IMR-90 (cell line): ENCODE measurements around the gene NLE1. TPM values are rescaled to one million over a fixed set of nuclear protein-coding genes. Genes with fewer than 3 reads are reported as not detected.

Experiments used
- ATAC-seq: fragments of 200-7000 bp; cut with Tn5 transposase; 2 replicates; pipeline ENCODE4 v1.9.1; 2020; ENCODE audit warnings: low read depth, mild to moderate bottlenecking, moderate library complexity
- BruUV-seq: library from RNA; stranded (reverse); fragments of 400-500 nt; replicated peaks from 2 replicates; lab custom pipeline; 2021; lab: Mats Ljungman, UMichigan
- CTCF ChIA-PET: fragments of 300-600 bp; formaldehyde crosslinking; extraction: SDS; loops from one replicate; lab custom pipeline; 2021; ENCODE audit warnings: antibody characterized with exemption; lab: Yijun Ruan, JAX
- POLR2A ChIA-PET: fragments of 300-600 bp; sonication (Branson Sonifier 250); formaldehyde crosslinking; loops from one replicate; lab custom pipeline; 2022; ENCODE audit warnings: antibody characterized with exemption; ENCODE audit not compliant: unreplicated experiment; lab: Charles Lee
- DNase-seq: peaks from one replicate; pipeline ENCODE4 v3.0.0; 2013
- H2AFZ ChIP-seq: replicated peaks from 2 replicates; pipeline ENCODE3; 2013; ENCODE audit warnings: low read length, mild to moderate bottlenecking; ENCODE audit not compliant: poor library complexity
- H2AK5ac ChIP-seq: 2 replicates; pipeline ENCODE4 v1.6.1; 2013; ENCODE audit warnings: low read depth, low read length, inconsistent platforms
- H2AK9ac ChIP-seq: replicated peaks from 2 replicates; pipeline ENCODE3; 2013; ENCODE audit warnings: mild to moderate bottlenecking, low read depth, low read length, moderate library complexity; ENCODE audit not compliant: poor library complexity
- H2BK120ac ChIP-seq: 2 replicates; pipeline ENCODE4 v1.6.1; 2013; ENCODE audit warnings: low read depth, low read length, inconsistent platforms
- H2BK15ac ChIP-seq: 3 replicates; pipeline ENCODE4 v1.6.1; 2013; ENCODE audit warnings: low read depth, low read length, inconsistent platforms
- H2BK20ac ChIP-seq: 2 replicates; pipeline ENCODE4 v1.6.1; 2013; ENCODE audit warnings: low read depth, mild to moderate bottlenecking, inconsistent platforms, low read length, moderate library complexity
- H2BK5ac ChIP-seq: 2 replicates; pipeline ENCODE4 v1.6.1; 2013; ENCODE audit warnings: mild to moderate bottlenecking, low read depth, low read length, inconsistent platforms; ENCODE audit not compliant: poor library complexity, severe bottlenecking
- H3K14ac ChIP-seq: replicated peaks from 2 replicates; pipeline ENCODE4 v1.6.1; 2013; ENCODE audit warnings: low read depth, low read length, inconsistent platforms
- H3K18ac ChIP-seq: 2 replicates; pipeline ENCODE4 v1.6.1; 2013; ENCODE audit warnings: low read depth, low read length, control low read depth
- H3K23ac ChIP-seq: 2 replicates; pipeline ENCODE4 v1.6.1; 2013; ENCODE audit warnings: low read depth, low read length, inconsistent platforms
- H3K27ac ChIP-seq: 2 replicates; pipeline ENCODE4 v1.5.1; 2013; ENCODE audit warnings: mild to moderate bottlenecking, control low read depth, low read length; ENCODE audit not compliant: insufficient read depth
- H3K27me3 ChIP-seq: 2 replicates; pipeline ENCODE4 v1.6.1; 2013; ENCODE audit warnings: low read length; ENCODE audit not compliant: control insufficient read depth, insufficient read depth
- H3K36me3 ChIP-seq: 2 replicates; pipeline ENCODE4 v1.6.1; 2013; ENCODE audit warnings: low read length, mixed read lengths; ENCODE audit not compliant: control insufficient read depth, insufficient read depth
- H3K4ac ChIP-seq: 2 replicates; pipeline ENCODE4 v1.6.1; 2013; ENCODE audit warnings: low read depth, low read length, inconsistent platforms
- H3K4me1 ChIP-seq: 2 replicates; pipeline ENCODE4 v1.6.1; 2013; ENCODE audit warnings: low read length, mixed read lengths; ENCODE audit not compliant: control insufficient read depth, insufficient read depth
- H3K4me2 ChIP-seq: 2 replicates; pipeline ENCODE4 v1.6.1; 2013; ENCODE audit warnings: low read depth, mild to moderate bottlenecking, control low read depth, low read length, moderate library complexity
- H3K4me3 ChIP-seq: 2 replicates; pipeline ENCODE4 v1.5.1; 2013; ENCODE audit warnings: low read depth, mild to moderate bottlenecking, control low read depth, low read length, moderate library complexity; ENCODE audit not compliant: insufficient read depth
- H3K56ac ChIP-seq: 2 replicates; pipeline ENCODE4 v1.6.1; 2013; ENCODE audit warnings: low read length, inconsistent platforms; ENCODE audit not compliant: insufficient read depth; ENCODE audit errors: extremely low read depth
- H3K79me1 ChIP-seq, 2 experiments: 2 replicates each; pipeline ENCODE4 v1.6.1; 2013; ENCODE audit warnings: low read length in 2 of 2, inconsistent platforms in 1 of 2, low read depth in 1 of 2
- H3K9ac ChIP-seq: 2 replicates; pipeline ENCODE4 v1.6.1; 2013; ENCODE audit warnings: low read depth, low read length, control low read depth
- H3K9me1 ChIP-seq: 2 replicates; pipeline ENCODE4 v1.6.1; 2013; ENCODE audit warnings: low read length, inconsistent platforms; ENCODE audit not compliant: insufficient read depth
- H3K9me3 ChIP-seq: 2 replicates; pipeline ENCODE4 v1.6.1; 2013; ENCODE audit warnings: low read length; ENCODE audit not compliant: control insufficient read depth, insufficient read depth
- H4K20me1 ChIP-seq: 2 replicates; pipeline ENCODE4 v1.6.1; 2013; ENCODE audit warnings: low read length, inconsistent platforms; ENCODE audit not compliant: insufficient read depth
- H4K5ac ChIP-seq: 2 replicates; pipeline ENCODE4 v1.6.1; 2013; ENCODE audit warnings: mild to moderate bottlenecking, low read depth, low read length, control low read depth
- H4K8ac ChIP-seq, 2 experiments: 2 replicates each; pipeline ENCODE4 v1.6.1; 2013; ENCODE audit warnings: low read depth in 2 of 2, low read length in 2 of 2, control low read depth in 1 of 2, inconsistent platforms in 1 of 2
- H4K91ac ChIP-seq: 2 replicates; pipeline ENCODE4 v1.6.1; 2013; ENCODE audit warnings: low read depth, low read length, inconsistent platforms; ENCODE audit not compliant: insufficient read depth
- BHLHE40 ChIP-seq: fragments of 150-350 bp; IDR thresholded peaks from 2 replicates; pipeline ENCODE4 v1.6.1; 2016; ENCODE audit warnings: mild to moderate bottlenecking, low read depth, low read length
- CEBPB ChIP-seq: IDR thresholded peaks from 2 replicates; pipeline ENCODE4 v1.6.1; 2012; ENCODE audit warnings: low read depth, low read length, improper control_type of control experiment
- FOS ChIP-seq: fragments of 150-350 bp; IDR thresholded peaks from 2 replicates; pipeline ENCODE4 v1.6.1; 2016; ENCODE audit warnings: low read depth, low read length
- MAFK ChIP-seq: IDR thresholded peaks from 2 replicates; pipeline ENCODE4 v1.6.1; 2012; ENCODE audit warnings: low read depth, low read length, improper control_type of control experiment
- MXI1 ChIP-seq: IDR thresholded peaks from 2 replicates; pipeline ENCODE4 v1.6.1; 2012; ENCODE audit warnings: low read depth, mild to moderate bottlenecking, low read length, moderate library complexity, borderline replicate concordance
- NFE2L2 ChIP-seq: fragments of 150-350 bp; IDR thresholded peaks from 2 replicates; pipeline ENCODE4 v1.6.1; 2016; ENCODE audit warnings: low read depth, mild to moderate bottlenecking, low read length
- POLR2A ChIP-seq: IDR thresholded peaks from 2 replicates; pipeline ENCODE4 v1.6.1; 2012; ENCODE audit warnings: mild to moderate bottlenecking, low read depth, low read length
- RAD21 ChIP-seq: IDR thresholded peaks from 2 replicates; pipeline ENCODE4 v1.6.1; 2012; ENCODE audit warnings: low read length, improper control_type of control experiment
- RCOR1 ChIP-seq: IDR thresholded peaks from 2 replicates; pipeline ENCODE4 v1.6.1; 2012; ENCODE audit warnings: mild to moderate bottlenecking, low read length, improper control_type of control experiment; ENCODE audit not compliant: insufficient replicate concordance
- RFX5 ChIP-seq: IDR thresholded peaks from 2 replicates; pipeline ENCODE4 v1.8.0; 2012; ENCODE audit warnings: low read depth, mild to moderate bottlenecking, low read length, moderate library complexity
- SMC3 ChIP-seq: fragments of 150-350 bp; IDR thresholded peaks from 2 replicates; pipeline ENCODE4 v1.6.1; 2016; ENCODE audit warnings: low read depth, mild to moderate bottlenecking, antibody characterized with exemption, low read length, moderate library complexity
- WGBS, 2 experiments: methylation state at CpG; one replicate each; pipeline versions ENCODE4 v1.1.5 to v1.1.7; 2013; ENCODE audit warnings: missing lambda C conversion rate in 2 of 2; ENCODE audit not compliant: insufficient read length in 1 of 2; ENCODE audit errors: extremely low coverage in 2 of 2; 5-methylcytosine and 5-hydroxymethylcytosine counted together
- dilution Hi-C: fragments of 300-500 bp; cut with HindIII; formaldehyde crosslinking; loops from one replicate; pipeline ENCODE4 v1.14.3; 2018; ENCODE audit warnings: low sequenced_read_pairs; ENCODE audit not compliant: unreplicated experiment
- in situ Hi-C: fragments of 300-500 bp; cut with MboI; formaldehyde crosslinking; loops from 3 replicates; pipeline ENCODE4 v1.14.3; 2019; ENCODE audit warnings: low sequenced_read_pairs, inconsistent platforms, mixed read lengths
- intact Hi-C: fragments of 100-400 bp; cut with micrococcal nuclease; formaldehyde crosslinking; loops from 2 replicates; pipeline ENCODE4 v1.10.0; 2022
- polyA plus RNA-seq, 3 experiments: library from polyadenylated mRNA; depleted of rRNA; stranded (reverse); fragments of >200 nt; gene quantifications; 2 replicates each; pipeline ENCODE4 v1.2.3, GENCODE V29; 2012; ENCODE audit warnings: low replicate concordance in 1 of 3
- total RNA-seq: library from RNA; depleted of rRNA; stranded (reverse); fragments of >200 nt; gene quantifications from 2 replicates; pipeline ENCODE4 v1.2.3, GENCODE V29; 2012
- TF ChIP-seq, protein P1 (sequence below): conservative IDR thresholded peaks from 2 replicates; pipeline ENCODE4 v1.5.1; 2012; ENCODE audit warnings: mild to moderate bottlenecking, low read depth, low read length, improper control_type of control experiment
- TF ChIP-seq, protein P2 (sequence below): fragments of 150-350 bp; IDR thresholded peaks from 2 replicates; pipeline ENCODE4 v1.6.1; 2016; ENCODE audit warnings: low read depth, mild to moderate bottlenecking, low read length, moderate library complexity, borderline replicate concordance

The NLE1 gene
- total and polyA plus RNA-seq, 2 of the 4 experiments (the other 2 are of a cell fraction): 18.6 to 23.7 TPM

DNA sequence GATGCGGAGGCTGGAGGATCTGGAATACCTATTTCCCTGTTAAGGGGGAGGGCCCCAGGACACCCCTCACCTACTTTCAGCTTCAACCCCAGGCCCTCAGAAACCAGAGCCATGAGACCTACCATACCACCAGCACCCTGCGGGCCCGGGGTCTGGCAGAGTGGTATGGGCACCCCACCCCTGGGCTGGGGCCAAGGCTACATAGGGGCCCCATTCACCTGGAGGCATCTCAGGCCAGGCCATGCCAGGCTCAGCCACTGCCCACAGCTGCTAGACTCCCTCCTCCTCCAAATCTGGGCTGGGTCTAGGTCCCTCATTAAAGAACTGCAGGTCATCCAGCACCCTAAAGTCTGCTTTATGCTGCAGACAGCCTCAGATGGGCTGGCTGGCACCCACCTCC is 11.7 kb downstream of the NLE1 start:
- 100% methylated on average over 1 of the region's 3 CpGs; no CpG with 5 or more reads in 1 of the 2 experiments for WGBS, 2 experiments
- H4K91ac ChIP-seq: no peak overlapping the region
- in situ Hi-C loops (no loop called here), dilution Hi-C loops (no loop called here), intact Hi-C loops (no loop called here)
- BruUV-seq: no TSS peak
- H3K79me1 ChIP-seq: no peaks in the 10 kb centered on the region
- H3K36me3 ChIP-seq: peaks cover 43% of the 10 kb centered on the region
- H2AK5ac ChIP-seq: no peak overlapping the region
- no peak overlapping the region for H4K8ac ChIP-seq
- H3K4me2 ChIP-seq: no peak overlapping the region
- H4K5ac ChIP-seq: no peak overlapping the region; the same call in 1 of the 2 replicates
- no peak overlapping the region for H3K14ac ChIP-seq
- ATAC-seq: no peak
- H2BK120ac ChIP-seq: no peak overlapping the region
- H2BK20ac ChIP-seq: no peak overlapping the region
- H3K4me1 ChIP-seq: peaks cover 36% of the 10 kb centered on the region
- no peaks in the 10 kb centered on the region; the same call in 1 of the 2 replicates for H4K20me1 ChIP-seq
- no peak overlapping the region for H2BK15ac ChIP-seq
- no peaks in the 10 kb centered on the region for H3K27me3 ChIP-seq
- no peak overlapping the region for H2AK9ac ChIP-seq
- no peak overlapping the region for H2AFZ ChIP-seq
- CTCF ChIA-PET: no interaction called here
- no peak overlapping the region for H3K56ac ChIP-seq
- no peak overlapping the region for H3K4ac ChIP-seq
- no peak overlapping the region for H2BK5ac ChIP-seq
- peaks cover 17% of the 10 kb centered on the region for H3K9me1 ChIP-seq
- no peak for TF ChIP-seq BHLHE40
- TF ChIP-seq RCOR1: no peak
- no peak for TF ChIP-seq FOS
- no peak for TF ChIP-seq MXI1
- TF ChIP-seq SMC3: no peak
- TF ChIP-seq RFX5: no peak
- TF ChIP-seq, protein P1, sequence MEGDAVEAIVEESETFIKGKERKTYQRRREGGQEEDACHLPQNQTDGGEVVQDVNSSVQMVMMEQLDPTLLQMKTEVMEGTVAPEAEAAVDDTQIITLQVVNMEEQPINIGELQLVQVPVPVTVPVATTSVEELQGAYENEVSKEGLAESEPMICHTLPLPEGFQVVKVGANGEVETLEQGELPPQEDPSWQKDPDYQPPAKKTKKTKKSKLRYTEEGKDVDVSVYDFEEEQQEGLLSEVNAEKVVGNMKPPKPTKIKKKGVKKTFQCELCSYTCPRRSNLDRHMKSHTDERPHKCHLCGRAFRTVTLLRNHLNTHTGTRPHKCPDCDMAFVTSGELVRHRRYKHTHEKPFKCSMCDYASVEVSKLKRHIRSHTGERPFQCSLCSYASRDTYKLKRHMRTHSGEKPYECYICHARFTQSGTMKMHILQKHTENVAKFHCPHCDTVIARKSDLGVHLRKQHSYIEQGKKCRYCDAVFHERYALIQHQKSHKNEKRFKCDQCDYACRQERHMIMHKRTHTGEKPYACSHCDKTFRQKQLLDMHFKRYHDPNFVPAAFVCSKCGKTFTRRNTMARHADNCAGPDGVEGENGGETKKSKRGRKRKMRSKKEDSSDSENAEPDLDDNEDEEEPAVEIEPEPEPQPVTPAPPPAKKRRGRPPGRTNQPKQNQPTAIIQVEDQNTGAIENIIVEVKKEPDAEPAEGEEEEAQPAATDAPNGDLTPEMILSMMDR: no peak
- no peak for TF ChIP-seq MAFK
- TF ChIP-seq RAD21: no peak
- no peak for TF ChIP-seq NFE2L2
- TF ChIP-seq, protein P2, sequence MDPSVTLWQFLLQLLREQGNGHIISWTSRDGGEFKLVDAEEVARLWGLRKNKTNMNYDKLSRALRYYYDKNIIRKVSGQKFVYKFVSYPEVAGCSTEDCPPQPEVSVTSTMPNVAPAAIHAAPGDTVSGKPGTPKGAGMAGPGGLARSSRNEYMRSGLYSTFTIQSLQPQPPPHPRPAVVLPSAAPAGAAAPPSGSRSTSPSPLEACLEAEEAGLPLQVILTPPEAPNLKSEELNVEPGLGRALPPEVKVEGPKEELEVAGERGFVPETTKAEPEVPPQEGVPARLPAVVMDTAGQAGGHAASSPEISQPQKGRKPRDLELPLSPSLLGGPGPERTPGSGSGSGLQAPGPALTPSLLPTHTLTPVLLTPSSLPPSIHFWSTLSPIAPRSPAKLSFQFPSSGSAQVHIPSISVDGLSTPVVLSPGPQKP: no peak
- TF ChIP-seq POLR2A: no peak
- no peak for TF ChIP-seq CEBPB
- POLR2A ChIA-PET: no interaction called here
- H3K9me3 ChIP-seq: no peaks in the 10 kb centered on the region
- H3K23ac ChIP-seq: no peak overlapping the region
- no peak for DNase-seq
- no peak overlapping the region for H3K4me3 ChIP-seq
- no peak overlapping the region; the same call in 1 of the 2 replicates for H3K18ac ChIP-seq
- H3K9ac ChIP-seq: no peak overlapping the region
- peak overlapping the region; percentile 63; the same call in 1 of the 2 replicates for H3K27ac ChIP-seq
